K562 (cell line): ENCODE measurements around the gene EDARADD. TPM values are rescaled to one million over a fixed set of nuclear protein-coding genes. Genes with fewer than 3 reads are reported as not detected.

Source experiments
- ATAC-seq: fragments of 200-7000 bp; cut with Tn5 transposase; 3 replicates; pipeline ENCODE4 v1.9.1; 2020; ENCODE audit warnings: moderate library complexity
- BruUV-seq: library from RNA; stranded (reverse); fragments of 400-500 nt; replicated peaks from 2 replicates; lab custom pipeline; 2021; lab: Mats Ljungman, UMichigan
- CTCF ChIA-PET: fragments of 300-600 bp; formaldehyde crosslinking; extraction: SDS; loops from one replicate; lab custom pipeline; 2021; ENCODE audit warnings: low intra/inter-chr PET ratio; lab: Yijun Ruan, JAX
- POLR2A ChIA-PET: fragments of 300-600, 350-650 bp; sonication (Branson Sonifier 250); formaldehyde crosslinking; extraction: SDS; loops from one replicate; lab custom pipeline; 2021; ENCODE audit warnings: antibody characterized with exemption, inconsistent platforms; lab: Yijun Ruan, JAX
- DNase-seq, 4 experiments: peaks; one replicate each; pipeline versions ENCODE4 v3.0.0 to v3.0.0-alpha.2; 2011 to 2018; ENCODE audit warnings: low spot score in 3 of 4, mixed read lengths in 3 of 4; ENCODE audit errors: extremely low read depth in 1 of 4
- FAIRE-seq: peaks from 2 replicates; lab custom pipeline; 2011; peaks lifted over from hg19 to GRCh38; lab: Jason Lieb, UNC
- H2AFZ ChIP-seq: 2 replicates; pipeline ENCODE4 v1.6.0; 2011; ENCODE audit warnings: low read depth, low read length, control low read depth, inconsistent platforms
- H3K27ac ChIP-seq: fragments of 200-600 bp; 3 replicates; pipeline ENCODE4 v1.8.0; 2011; ENCODE audit warnings: low read depth, mild to moderate bottlenecking, control low read depth, inconsistent platforms, low read length, moderate library complexity, mixed read lengths; ENCODE audit errors: extremely low read depth
- H3K27me3 ChIP-seq, 2 experiments: fragments of 300-600 bp in 1 of 2; 2 replicates in 1 of 2; 3 replicates in 1 of 2; pipeline versions ENCODE4 v1.6.0 to v1.8.0; 2011; ENCODE audit warnings: inconsistent platforms in 2 of 2, low read length in 2 of 2, mild to moderate bottlenecking in 1 of 2, mixed read lengths in 1 of 2, moderate library complexity in 1 of 2; ENCODE audit not compliant: control insufficient read depth in 2 of 2, insufficient read depth in 2 of 2
- H3K36me3 ChIP-seq: fragments of 300-600 bp; 3 replicates; pipeline ENCODE4 v1.8.0; 2011; ENCODE audit warnings: mild to moderate bottlenecking, low read length, inconsistent platforms; ENCODE audit not compliant: control insufficient read depth, insufficient read depth
- H3K4me1 ChIP-seq, 2 experiments: fragments of 200-600 bp in 1 of 2; replicated peaks in 1 of 2; 2 replicates in 1 of 2; 3 replicates in 1 of 2; pipeline versions ENCODE4 v1.5.1 to v1.8.0; 2011; ENCODE audit warnings: inconsistent platforms in 2 of 2, low read length in 2 of 2, mild to moderate bottlenecking in 1 of 2, mixed read lengths in 1 of 2, moderate library complexity in 1 of 2; ENCODE audit not compliant: control insufficient read depth in 2 of 2, insufficient read depth in 2 of 2
- H3K4me2 ChIP-seq: 2 replicates; pipeline ENCODE4 v1.6.1; 2011; ENCODE audit warnings: low read length, control low read depth, inconsistent platforms, mixed read lengths; ENCODE audit not compliant: insufficient read depth
- H3K4me3 ChIP-seq: fragments of 200-600 bp; sonication (generic), shearing (Covaris generic); 2 replicates; pipeline ENCODE4 v1.5.1; 2016; ENCODE audit warnings: control low read depth, inconsistent platforms
- H3K79me2 ChIP-seq: fragments of 200-600 bp; 3 replicates; pipeline ENCODE4 v1.8.0; 2011; ENCODE audit warnings: low read length, inconsistent platforms; ENCODE audit not compliant: control insufficient read depth, insufficient read depth
- H3K9ac ChIP-seq, 2 experiments: 2 replicates each; pipeline versions ENCODE4 v1.6.0 to v1.6.1; 2011; ENCODE audit warnings: low read depth in 2 of 2, low read length in 2 of 2, control low read depth in 1 of 2, inconsistent platforms in 1 of 2, mild to moderate bottlenecking in 1 of 2, mixed read lengths in 1 of 2; ENCODE audit not compliant: insufficient read depth in 1 of 2
- H3K9me1 ChIP-seq: one replicate; pipeline ENCODE4 v1.6.0; 2011; ENCODE audit warnings: inconsistent platforms, mild to moderate bottlenecking, low read length, moderate library complexity; ENCODE audit not compliant: control insufficient read depth, insufficient read depth
- H3K9me3 ChIP-seq: replicated peaks from 2 replicates; pipeline ENCODE4 v1.5.1; 2011; ENCODE audit warnings: low read depth, low read length, inconsistent platforms; ENCODE audit not compliant: control insufficient read depth, insufficient read depth
- H4K20me1 ChIP-seq: replicated peaks from 2 replicates; pipeline ENCODE4 v1.6.1; 2011; ENCODE audit warnings: low read length, inconsistent platforms, mixed read lengths; ENCODE audit not compliant: control insufficient read depth, insufficient read depth
- ARID1B ChIP-seq: fragments of 450-650 bp; IDR thresholded peaks from 2 replicates; pipeline ENCODE4 v1.6.1; 2016; ENCODE audit warnings: antibody characterized with exemption, mild to moderate bottlenecking, inconsistent platforms
- HMGXB4 ChIP-seq: sonication (generic); formaldehyde crosslinking; IDR thresholded peaks from 2 replicates; pipeline ENCODE4 v1.8.1; 2023; ENCODE audit warnings: mild to moderate bottlenecking, missing genetic modification reagents
- JUND ChIP-seq, 2 experiments: IDR thresholded peaks; 2 replicates in 1 of 2; 3 replicates in 1 of 2; pipeline ENCODE4 v1.6.1; 2011; ENCODE audit warnings: borderline replicate concordance in 2 of 2, low read depth in 2 of 2, low read length in 2 of 2, improper control_type of control experiment in 1 of 2, missing biosample characterization in 1 of 2, missing genetic modification characterization in 1 of 2, missing genetic modification reagents in 1 of 2
- KLF6 ChIP-seq: fragments of 250-450 bp; sonication (Bioruptor Pico); IDR thresholded peaks from 2 replicates; pipeline ENCODE4 v1.4.0; 2020; ENCODE audit warnings: mild to moderate bottlenecking, moderate library complexity, borderline replicate concordance
- MAFK ChIP-seq: IDR thresholded peaks from 2 replicates; pipeline ENCODE4 v1.6.1; 2011; ENCODE audit warnings: low read length, improper control_type of control experiment
- RBBP5 ChIP-seq: fragments of 200-600 bp; sonication (generic); IDR thresholded peaks from 2 replicates; pipeline ENCODE4 v1.6.1; 2012; ENCODE audit warnings: borderline replicate concordance, mild to moderate bottlenecking, low read length, control low read depth, inconsistent platforms; ENCODE audit not compliant: insufficient read depth, poor library complexity, severe bottlenecking
- RHOXF2B ChIP-seq: fragments of 250-450 bp; sonication (Bioruptor Pico); conservative IDR thresholded peaks from 2 replicates; pipeline ENCODE4 v1.5.1; 2021
- SNRNP70 ChIP-seq: fragments of 200-400 bp; formaldehyde crosslinking; optimal IDR thresholded peaks from 2 replicates; pipeline ENCODE3; 2017; ENCODE audit warnings: low read depth, low read length
- SREBF2 ChIP-seq: sonication (generic); formaldehyde crosslinking; IDR thresholded peaks from 2 replicates; pipeline ENCODE4 v1.4.0; 2020; ENCODE audit warnings: mild to moderate bottlenecking, missing genetic modification reagents
- ZC3H8 ChIP-seq: fragments of 450-650 bp; IDR thresholded peaks from 2 replicates; pipeline ENCODE4 v1.6.1; 2017
- ZNF76 ChIP-seq: fragments of 250-450 bp; sonication (Bioruptor Pico); IDR thresholded peaks from 2 replicates; pipeline ENCODE4 v1.4.0; 2020; ENCODE audit warnings: mild to moderate bottlenecking, moderate library complexity, borderline replicate concordance
- WGBS: fragments of 100-300 bp; shearing (Covaris generic); methylation state at CpG from one replicate; pipeline ENCODE4 v1.1.6; 2016; ENCODE audit warnings: low coverage, mixed read lengths; ENCODE audit not compliant: insufficient coverage; ENCODE audit errors: missing lambda C conversion rate; 5-methylcytosine and 5-hydroxymethylcytosine counted together
- in situ Hi-C: fragments of 300-500 bp; cut with MboI; formaldehyde crosslinking; loops from 4 replicates; pipeline ENCODE4 v1.15.0; 2018; ENCODE audit warnings: inconsistent platforms, mixed read lengths
- intact Hi-C: fragments of 100-400 bp; cut with micrococcal nuclease; formaldehyde crosslinking; loops from 2 replicates; pipeline ENCODE4 v1.14.2; 2022
- polyA plus RNA-seq, 8 experiments: library from polyadenylated mRNA; depleted of rRNA in 4 of 8; stranded (reverse) in 5 of 8; unstranded in 3 of 8; fragments of >200 nt; fragmentation: Nextera tagmentation in 2 of 8; fragmentation: Illumina TruSeq in 1 of 8; extraction: Ambion mirVana in 2 of 8; extraction: Trizol in 1 of 8; gene quantifications; 2 replicates each; pipeline versions ENCODE4 v1.2.1 to v1.2.3, GENCODE V29; 2011 to 2014; ENCODE audit warnings: inconsistent platforms in 1 of 8, missing spikeins in 1 of 8
- total RNA-seq, 7 experiments: library from RNA; depleted of rRNA in 6 of 7; stranded (reverse); fragments of >200 nt in 6 of 7; fragmentation: Illumina TruSeq in 2 of 7; extraction: Trizol in 2 of 7; gene quantifications; 2 replicates each; pipeline versions ENCODE4 v1.2.1 to v1.2.3, GENCODE V29; 2011 to 2021; ENCODE audit warnings: low replicate concordance in 1 of 7
- TF ChIP-seq, protein P1 (sequence below), 2 experiments: fragments of 450-650 bp; IDR thresholded peaks; 2 replicates each; pipeline ENCODE4 v1.6.1; 2016
- TF ChIP-seq, protein P2 (sequence below): fragments of 250-450 bp; sonication (Bioruptor Pico); IDR thresholded peaks from 2 replicates; pipeline ENCODE4 v1.5.0; 2021; ENCODE audit warnings: mild to moderate bottlenecking, borderline replicate concordance

Gene EDARADD
- total and polyA plus RNA-seq, 9 of the 15 experiments (the other 6 are each of a cell fraction or from before 2014, with no cell fraction given): 0.46 to 32.4 (median 20.6) TPM

- POLR2A ChIA-PET: interaction anchor here (6.8 kb wide), 1 partner anchor 10 kb away, joined by 47 read pairs; the partner anchor contains the start of gene EDARADD
- in situ Hi-C loops: no loop called here
Observed at GRCh38 chr1:236407059-236407458, 13.0 kb downstream of the EDARADD start.

More at GRCh38 chr1:236407059-236407458, 13.0 kb downstream of the EDARADD start:
- Histone ChIP-seq H3K27me3 (no peaks in the 10 kb centered on the region), H3K4me3 (no peak overlapping the region), H3K36me3 (peaks cover 30% of the 10 kb centered on the region; the same call in 2 of the 3 replicates), H3K9ac (0 out of 4 replicates have a peak overlapping the region, but pooled peaks of 1 of the 2 experiments have one; percentile 67), H3K4me1 (peaks cover 0 to 5% of the 10 kb centered on the region in 2 experiments; a peak in 2 of 5 replicates), H3K9me3 (no peaks in the 10 kb centered on the region), H3K27ac (no peak overlapping the region), H2AFZ (no peak overlapping the region), H3K79me2 (peaks cover 12% of the 10 kb centered on the region; the same call in 1 of the 3 replicates), H4K20me1 (no peaks in the 10 kb centered on the region), H3K9me1 (no peaks in the 10 kb centered on the region), H3K4me2 (no peak overlapping the region)
- ATAC-seq: 0 out of 3 replicates have a peak, but pooled peaks have one; percentile 13
- CTCF ChIA-PET: no interaction called here
- no TSS peak for BruUV-seq
- TF ChIP-seq RBBP5 (no peak), KLF6 (CRISPR knock-in tag) (no peak), SNRNP70 (no peak), HMGXB4 (CRISPR knock-in tag) (no peak), ZC3H8 (no peak), JUND (IDR thresholded peaks at IDR 0.05; ENCODE audit: borderline replicate concordance, low read depth, low read length) (no peak), JUND (tag; IDR thresholded peaks at IDR 0.05; ENCODE audit: borderline replicate concordance, low read depth, low read length) (no peak), ZNF76 (CRISPR knock-in tag) (no peak), MAFK (no peak), SREBF2 (CRISPR knock-in tag) (no peak), RHOXF2B (CRISPR knock-in tag) (no peak), ARID1B (no peak)
- TF ChIP-seq, protein P1, sequence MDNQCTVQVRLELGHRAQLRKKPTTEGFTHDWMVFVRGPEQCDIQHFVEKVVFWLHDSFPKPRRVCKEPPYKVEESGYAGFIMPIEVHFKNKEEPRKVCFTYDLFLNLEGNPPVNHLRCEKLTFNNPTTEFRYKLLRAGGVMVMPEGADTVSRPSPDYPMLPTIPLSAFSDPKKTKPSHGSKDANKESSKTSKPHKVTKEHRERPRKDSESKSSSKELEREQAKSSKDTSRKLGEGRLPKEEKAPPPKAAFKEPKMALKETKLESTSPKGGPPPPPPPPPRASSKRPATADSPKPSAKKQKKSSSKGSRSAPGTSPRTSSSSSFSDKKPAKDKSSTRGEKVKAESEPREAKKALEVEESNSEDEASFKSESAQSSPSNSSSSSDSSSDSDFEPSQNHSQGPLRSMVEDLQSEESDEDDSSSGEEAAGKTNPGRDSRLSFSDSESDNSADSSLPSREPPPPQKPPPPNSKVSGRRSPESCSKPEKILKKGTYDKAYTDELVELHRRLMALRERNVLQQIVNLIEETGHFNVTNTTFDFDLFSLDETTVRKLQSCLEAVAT (IDR thresholded peaks at IDR 0.05): no peak
- TF ChIP-seq, protein P2, sequence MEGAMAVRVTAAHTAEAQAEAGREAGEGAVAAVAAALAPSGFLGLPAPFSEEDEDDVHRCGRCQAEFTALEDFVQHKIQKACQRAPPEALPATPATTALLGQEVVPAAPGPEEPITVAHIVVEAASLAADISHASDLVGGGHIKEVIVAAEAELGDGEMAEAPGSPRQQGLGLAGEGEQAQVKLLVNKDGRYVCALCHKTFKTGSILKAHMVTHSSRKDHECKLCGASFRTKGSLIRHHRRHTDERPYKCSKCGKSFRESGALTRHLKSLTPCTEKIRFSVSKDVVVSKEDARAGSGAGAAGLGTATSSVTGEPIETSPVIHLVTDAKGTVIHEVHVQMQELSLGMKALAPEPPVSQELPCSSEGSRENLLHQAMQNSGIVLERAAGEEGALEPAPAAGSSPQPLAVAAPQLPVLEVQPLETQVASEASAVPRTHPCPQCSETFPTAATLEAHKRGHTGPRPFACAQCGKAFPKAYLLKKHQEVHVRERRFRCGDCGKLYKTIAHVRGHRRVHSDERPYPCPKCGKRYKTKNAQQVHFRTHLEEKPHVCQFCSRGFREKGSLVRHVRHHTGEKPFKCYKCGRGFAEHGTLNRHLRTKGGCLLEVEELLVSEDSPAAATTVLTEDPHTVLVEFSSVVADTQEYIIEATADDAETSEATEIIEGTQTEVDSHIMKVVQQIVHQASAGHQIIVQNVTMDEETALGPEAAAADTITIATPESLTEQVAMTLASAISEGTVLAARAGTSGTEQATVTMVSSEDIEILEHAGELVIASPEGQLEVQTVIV: no peak
- FAIRE-seq: no peak
- 70% methylated on average over 5 of the region's 5 CpGs for WGBS
- no peak for DNase-seq
- intact Hi-C loops: no loop called here
